Measurements from ENCODE around the gene GIPR.
"Not testable (repeated sequence)": the region's sequence is repeated elsewhere in the genome, so short reads cannot be mapped to it uniquely, and the experiment has no call there.

Gene GIPR

GRCh38 chr19:45667620-45668341 lies at the start of gene GIPR:
GIPR (plus strand) TSS chr19:45668221; CDS start chr19:45669521, 1,300 bp downstream.
- peak; percentile 30 for DNase-seq

DNA sequence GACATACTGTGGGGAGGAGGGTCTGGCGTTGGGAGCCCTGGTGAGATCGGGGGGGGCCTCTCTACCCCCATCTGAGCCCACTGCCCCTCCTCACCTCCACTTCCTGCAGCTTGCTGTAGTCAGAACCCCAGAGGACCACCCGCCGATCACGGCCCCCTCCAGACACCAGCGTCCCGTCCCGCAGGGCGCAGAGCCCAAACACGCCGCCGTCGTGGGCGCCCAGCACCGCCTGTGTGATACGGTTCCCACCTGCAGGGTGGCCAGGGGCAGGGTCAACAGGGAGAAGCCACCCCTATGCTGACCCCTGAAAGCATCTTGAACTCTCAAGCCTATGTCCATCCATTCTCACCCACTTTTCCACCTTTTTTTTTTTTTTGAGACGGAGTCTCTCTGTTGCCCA lies 46.6 kb upstream of the GIPR start:
- DNase-seq = no peak

DNA sequence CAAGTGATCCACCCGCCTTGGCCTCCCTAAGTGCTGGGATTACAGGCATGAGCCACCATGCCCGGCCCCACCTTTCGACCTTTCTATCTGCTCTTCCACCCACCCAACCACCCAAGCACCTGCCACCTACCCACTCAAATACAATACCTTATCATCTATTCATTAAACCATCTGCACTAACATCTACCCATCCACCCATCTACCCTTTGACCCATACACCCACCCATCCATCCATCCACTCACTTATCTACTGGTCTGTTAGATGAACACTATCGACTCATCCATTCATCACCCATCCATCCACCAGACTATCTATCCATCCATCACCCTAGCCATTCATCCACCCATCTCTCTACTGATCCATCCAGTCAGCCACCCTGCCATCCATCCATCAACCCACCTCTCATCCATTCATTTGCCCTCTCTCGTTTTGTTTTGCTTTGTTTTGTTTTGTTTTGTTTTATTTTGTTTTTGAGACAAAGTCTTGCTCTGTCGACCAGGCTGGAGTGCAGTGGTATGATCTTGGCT lies 46.0 kb upstream of the GIPR start:
- no peak for DNase-seq

DNA sequence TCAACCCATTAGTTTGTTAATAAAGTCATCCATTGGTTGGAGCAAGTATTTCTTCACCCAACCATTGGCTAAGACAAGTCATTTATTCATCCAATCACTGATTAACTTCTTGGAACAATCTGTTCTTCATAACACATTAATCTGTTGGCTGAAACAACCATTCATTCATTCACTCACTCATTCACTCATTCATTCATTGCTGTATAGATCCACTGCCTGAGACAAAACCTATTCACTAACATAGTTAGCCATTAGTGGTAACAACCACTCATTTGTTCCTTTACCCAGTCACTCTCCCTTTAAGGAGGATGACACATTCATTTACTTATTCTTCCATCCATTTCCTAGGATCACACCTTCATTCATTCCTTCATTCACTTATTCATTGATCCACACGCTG lies 44.0 kb upstream of the GIPR start:
- DNase-seq = no peak

DNA sequence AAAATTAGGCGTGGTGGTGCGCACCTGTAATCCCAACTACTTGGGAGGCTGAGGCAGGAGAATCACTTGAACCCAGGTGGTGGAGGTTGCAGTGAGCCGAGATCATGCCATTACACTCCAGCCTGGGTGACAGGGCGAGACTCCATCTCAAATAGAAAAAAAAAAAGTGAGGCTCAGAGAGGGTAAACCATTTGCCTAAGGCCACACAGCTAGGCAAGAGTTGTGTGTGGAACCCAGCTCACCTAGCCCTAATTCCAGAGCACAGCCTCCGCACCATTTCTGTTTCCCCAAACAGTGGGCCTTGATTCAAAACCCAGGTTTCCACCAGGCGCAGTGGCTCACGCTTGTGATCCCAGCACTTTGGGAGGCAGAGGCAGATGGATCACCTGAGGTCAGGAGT lies 39.8 kb upstream of the GIPR start:
- DNase-seq = not testable (repeated sequence)

DNA sequence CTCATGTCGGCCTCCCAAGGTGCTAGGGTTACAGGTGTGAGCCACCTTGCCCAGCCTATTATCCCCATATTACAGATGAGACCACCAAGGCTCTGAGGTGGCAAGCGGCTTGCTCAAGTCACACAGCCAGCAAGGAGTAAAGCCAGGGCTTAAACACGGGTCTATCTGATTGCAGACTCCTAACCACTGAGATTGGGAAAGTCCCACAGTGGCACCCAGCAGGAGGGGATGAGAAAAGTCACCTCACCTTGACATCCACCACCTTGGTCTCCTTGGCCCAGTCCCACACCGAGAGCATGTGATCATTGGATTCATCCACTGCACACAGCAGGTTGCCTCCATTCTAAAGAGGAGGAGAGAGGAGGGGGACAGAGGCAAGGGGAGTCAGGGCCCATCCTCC lies 38.3 kb upstream of the GIPR start:
- no peak for DNase-seq

GRCh38 chr19:45630463-45630862 lies 37.6 kb upstream of the GIPR start:
- DNase-seq = no peak

GRCh38 chr19:45632468-45633196 lies 35.4 kb upstream of the GIPR start:
- no peak for DNase-seq

GRCh38 chr19:45636275-45636674 lies 31.7 kb upstream of the GIPR start:
- no peak for DNase-seq

- DNase-seq = no peak
These were observed 31.1 kb upstream of the GIPR start for GRCh38 chr19:45636902-45637301.

GRCh38 chr19:45637890-45638667 lies 29.9 kb upstream of the GIPR start:
- no peak for DNase-seq

- DNase-seq = peak; percentile 55
These were observed 28.9 kb upstream of the GIPR start, which contains the start of gene EML2 for GRCh38 chr19:45638930-45639729. EML2 (minus strand) TSS chr19:45639397; CDS start chr19:45639376, 21 bp downstream.

DNA sequence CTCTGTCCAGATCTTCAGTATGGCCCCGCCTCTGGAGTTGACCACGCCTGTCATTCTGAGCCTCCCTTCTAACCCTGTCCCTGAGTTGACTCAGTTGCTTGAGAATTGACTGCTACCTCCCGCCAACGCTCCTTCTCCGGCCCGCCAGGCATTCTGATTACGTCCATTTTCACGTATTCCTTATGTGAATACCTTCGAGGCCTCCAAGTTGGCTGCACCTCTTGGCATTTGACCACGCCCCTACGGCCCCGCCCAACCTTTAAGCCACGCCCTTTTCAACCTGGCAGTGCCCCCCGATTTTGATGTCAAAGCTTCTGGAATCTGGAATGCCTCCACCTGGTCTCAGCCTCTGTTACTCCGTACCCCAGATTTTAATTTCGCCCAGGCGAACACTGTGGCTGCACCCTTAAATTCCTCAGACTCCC lies 27.2 kb upstream of the GIPR start:
- peak; percentile 51 for DNase-seq

DNA sequence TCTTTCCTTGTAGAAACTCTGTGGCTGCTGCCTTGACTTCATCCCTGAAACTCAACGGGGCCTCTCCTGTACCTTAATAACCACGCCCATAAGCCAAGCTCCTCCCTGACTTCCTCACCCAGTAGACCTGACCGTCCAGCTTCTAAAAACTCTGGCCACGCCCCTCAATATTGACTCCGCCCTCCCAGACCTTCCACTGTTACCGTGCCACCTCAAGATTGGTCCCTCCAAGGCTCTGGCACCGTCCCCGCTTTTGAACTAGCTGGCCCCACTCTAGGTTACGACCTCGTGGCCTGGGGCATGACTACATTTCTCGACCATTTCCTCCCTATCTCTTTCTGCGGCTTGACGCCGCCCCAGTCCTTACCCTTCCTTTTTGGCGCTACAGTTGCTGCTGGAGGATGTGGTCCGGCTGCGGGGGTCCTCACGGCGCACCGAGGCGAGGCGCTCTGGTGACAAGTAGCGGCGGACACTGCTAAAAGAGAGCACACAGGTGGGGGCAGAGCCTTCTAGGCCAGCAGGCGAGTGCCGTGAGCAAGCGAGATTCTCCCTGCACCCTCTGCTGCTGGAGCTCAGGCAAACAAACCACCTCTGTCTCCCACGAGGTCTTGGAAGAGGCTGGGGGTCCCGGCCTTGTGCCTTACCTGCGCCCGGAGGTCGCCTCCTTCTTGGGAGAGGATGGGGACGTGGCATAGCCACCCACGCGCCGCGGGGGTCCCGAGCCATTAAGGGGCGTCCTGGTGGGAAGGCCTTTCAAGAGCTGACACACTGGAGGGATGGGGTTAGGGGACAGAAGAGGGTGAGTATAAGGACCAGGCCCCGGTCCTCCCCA lies 26.5 kb upstream of the GIPR start:
- peak; percentile 94 for DNase-seq

GRCh38 chr19:45643024-45643926 lies 24.7 kb upstream of the GIPR start:
- DNase-seq = peak; percentile 74

DNA sequence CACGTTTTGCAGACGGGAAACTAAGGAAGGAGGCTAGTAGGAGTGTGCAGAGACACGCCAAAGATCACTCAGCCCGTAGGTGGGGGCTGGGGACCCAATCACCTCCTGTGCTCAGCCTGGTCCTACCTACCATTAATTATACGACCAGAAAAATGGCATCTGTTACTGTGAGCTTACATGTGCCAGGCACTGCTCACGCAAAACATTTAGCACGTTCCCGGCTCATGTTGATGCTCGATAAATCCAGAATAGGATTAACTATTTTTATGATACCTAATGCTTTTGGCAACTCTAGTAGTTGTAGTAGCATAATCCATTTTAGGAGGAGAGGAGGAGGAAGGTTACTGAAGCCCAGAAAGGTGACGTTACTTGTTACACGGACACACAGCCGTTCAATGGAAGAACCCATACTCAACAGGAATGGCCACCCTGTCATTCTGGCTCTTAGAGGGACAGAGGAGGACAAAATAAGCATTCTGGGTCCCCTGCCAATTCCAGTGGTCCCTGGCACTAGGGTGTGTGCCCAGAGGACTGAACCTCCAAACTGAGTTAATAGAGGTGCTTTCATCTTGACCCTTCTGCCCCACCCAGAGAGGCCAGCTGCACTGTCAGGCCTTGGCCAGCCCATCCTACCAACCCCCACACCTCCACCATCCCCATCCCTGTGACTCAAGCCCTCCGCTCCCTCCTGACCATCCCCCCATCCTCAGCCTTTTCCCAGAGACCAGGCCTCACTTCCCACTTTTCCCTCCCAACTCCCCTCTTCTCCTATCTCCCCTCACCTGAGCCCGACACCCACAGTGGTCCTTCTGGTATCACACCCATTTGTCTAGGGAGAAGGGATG lies 23.9 kb upstream of the GIPR start:
- no peak for DNase-seq

DNA sequence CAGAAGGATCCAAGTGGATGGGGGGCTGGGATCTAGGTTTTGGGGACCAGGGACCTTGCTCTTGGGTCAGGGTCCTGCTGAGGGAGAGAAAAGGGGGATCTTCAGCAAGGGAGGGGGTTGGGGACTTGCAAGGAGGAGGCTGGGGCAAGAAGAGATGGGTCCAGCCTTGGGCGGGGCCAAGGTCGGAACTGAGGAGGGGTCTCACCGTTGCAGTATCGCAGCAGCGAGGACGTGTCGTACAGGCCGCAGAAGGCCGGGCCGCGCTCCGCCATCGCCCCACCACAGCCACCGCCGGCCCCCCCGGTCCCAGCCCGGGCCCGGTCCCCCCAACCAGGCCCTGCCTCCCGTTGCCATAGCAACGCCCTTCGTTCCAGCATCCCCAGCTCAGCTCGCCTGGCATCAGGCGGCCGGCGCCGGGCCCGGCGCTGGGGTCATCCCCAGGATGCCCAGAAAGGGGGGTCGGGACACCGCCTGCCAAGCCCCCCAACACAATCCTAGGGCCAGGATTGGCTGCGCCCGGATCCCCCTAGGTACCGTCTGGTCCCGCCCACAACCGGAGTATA lies 22.9 kb upstream of the GIPR start:
- DNase-seq = no peak

GRCh38 chr19:45645631-45646344 lies 22.2 kb upstream of the GIPR start:
- DNase-seq = peak; percentile 79

All from NCI-H146 (cell line).